Heart left ventricle (tissue), 13 donors: ENCODE data around the gene TMEM128.
"Not testable (repeated sequence)": the region's sequence is repeated elsewhere in the genome, so short reads cannot be mapped to it uniquely, and the experiment has no call there.

Experiments used
- POLR2A ChIP-seq, 2 donors: fragments of 450-650 bp; IDR thresholded peaks; one replicate each; pipeline ENCODE4 v1.6.1; 2017; ENCODE audit warnings: antibody characterized with exemption in 2 of 2, mild to moderate bottlenecking in 2 of 2, moderate library complexity in 2 of 2
- TF ChIP-seq, protein P1 (sequence below), 12 donors: fragments of 200-600 bp; sonication (generic) in 4 of 12; IDR thresholded peaks; one replicate each; pipeline versions ENCODE4 v1.5.0 to v1.8.0; 2018 to 2022; ENCODE audit warnings: antibody characterized with exemption in 12 of 12, mild to moderate bottlenecking in 5 of 12
- donor health status: ischemic (EF 13 %, LVEDD 7.1; RV severe dilation, severe dysfunction).
- donor health status: DM: no; HTN: yes; CAD: no.
- donor health status: DM: no; HTN: no; CAD: no.
- donor health status: ischemic (EF 25% LVEDD 6.9; RV normal size, moderate dysfunction).
- donor health status: ischemic (EF 25% LVEDD 5.7; RV mildly dilated, moderate dysfunction).
- donor health status: ischemic (EF 35%, LVEDD 5.7; RV mildly dilated, moderate dysfunction).
- donor health status: nonischemic (EF 11% LVEDD 7.7; RV severe dilation, severe dysfunction).
- donor health status: DM: yes; HTN: yes; CAD: no.
- donor health status: PGD.
- donor health status: ischemic (EF 29% LVEDD 5.4; RV normal size, mild dysfunction).
- donor health status: nonischemic (EF 23%, LVEDD 6.1; RV moderate dilation, normal function).

DNA sequence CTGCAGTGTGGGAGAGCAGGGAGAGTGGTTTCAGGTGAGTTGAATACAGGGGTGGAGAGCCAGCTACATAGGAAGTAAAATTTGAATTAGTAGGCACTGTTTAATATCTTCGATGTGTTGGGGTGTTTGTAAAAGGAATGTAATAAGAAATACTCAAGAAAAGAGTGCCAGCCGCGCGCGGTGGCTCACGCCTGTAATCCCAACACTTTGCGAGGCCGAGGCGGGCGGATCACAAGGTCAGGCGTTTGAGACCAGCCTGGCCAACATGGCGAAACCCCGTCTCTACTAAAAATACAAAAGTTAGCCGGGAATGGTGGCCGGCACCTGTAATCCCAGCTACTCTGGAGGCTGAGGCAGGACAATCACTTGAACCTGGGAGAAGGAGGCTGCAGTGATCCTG, 1.3 kb upstream of the TMEM128 start:
- TF ChIP-seq, protein P1, sequence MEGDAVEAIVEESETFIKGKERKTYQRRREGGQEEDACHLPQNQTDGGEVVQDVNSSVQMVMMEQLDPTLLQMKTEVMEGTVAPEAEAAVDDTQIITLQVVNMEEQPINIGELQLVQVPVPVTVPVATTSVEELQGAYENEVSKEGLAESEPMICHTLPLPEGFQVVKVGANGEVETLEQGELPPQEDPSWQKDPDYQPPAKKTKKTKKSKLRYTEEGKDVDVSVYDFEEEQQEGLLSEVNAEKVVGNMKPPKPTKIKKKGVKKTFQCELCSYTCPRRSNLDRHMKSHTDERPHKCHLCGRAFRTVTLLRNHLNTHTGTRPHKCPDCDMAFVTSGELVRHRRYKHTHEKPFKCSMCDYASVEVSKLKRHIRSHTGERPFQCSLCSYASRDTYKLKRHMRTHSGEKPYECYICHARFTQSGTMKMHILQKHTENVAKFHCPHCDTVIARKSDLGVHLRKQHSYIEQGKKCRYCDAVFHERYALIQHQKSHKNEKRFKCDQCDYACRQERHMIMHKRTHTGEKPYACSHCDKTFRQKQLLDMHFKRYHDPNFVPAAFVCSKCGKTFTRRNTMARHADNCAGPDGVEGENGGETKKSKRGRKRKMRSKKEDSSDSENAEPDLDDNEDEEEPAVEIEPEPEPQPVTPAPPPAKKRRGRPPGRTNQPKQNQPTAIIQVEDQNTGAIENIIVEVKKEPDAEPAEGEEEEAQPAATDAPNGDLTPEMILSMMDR (IDR thresholded peaks at IDR 0.05): not testable (repeated sequence)
- TF ChIP-seq POLR2A (IDR thresholded peaks at IDR 0.05): not testable (repeated sequence)
